ENCODE measurements around the gene EIF2B1.
"Not testable (repeated sequence)": the region's sequence is repeated elsewhere in the genome, so short reads cannot be mapped to it uniquely, and the experiment has no call there.

Gene EIF2B1

DNA sequence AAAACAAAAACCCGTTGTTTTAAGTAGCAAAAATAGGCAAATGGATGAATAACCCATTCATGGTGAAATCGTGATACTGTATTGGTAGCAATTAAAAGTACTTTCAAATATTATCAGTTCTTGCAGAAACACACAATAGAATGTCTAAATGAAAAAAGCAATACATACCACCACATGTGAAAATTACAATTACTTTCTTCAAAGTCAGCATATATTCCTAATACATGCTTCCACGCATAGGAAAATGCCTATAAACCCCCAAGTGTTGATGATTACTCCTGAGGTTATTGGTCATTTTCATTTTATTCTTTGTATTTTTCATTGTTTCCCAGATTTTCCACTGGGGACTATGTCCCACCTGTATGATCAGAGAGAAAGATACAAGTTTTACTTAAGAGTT lies 16.3 kb downstream of the EIF2B1 start:
- DNase-seq, result no peak

DNA sequence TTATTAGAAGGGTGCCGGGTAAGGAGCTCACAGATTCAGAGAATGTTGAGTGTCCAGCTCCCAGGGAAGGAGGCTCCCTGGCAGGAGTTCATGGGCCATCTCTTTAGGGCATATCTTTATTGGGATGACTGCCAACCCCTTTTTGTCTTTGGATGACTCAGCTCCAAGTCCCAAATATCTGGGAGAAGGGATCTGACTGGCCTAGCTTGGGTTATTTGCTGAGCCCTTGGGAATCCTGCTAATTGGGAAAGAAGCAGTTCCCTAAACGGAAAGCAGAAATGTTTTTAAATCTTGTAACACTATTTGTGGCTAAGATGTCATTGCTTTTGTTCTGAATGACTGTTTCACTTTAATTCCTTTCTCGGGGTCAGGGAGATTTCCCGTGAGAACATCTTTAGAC lies 19.0 kb downstream of the EIF2B1 start:
- no peak for DNase-seq

GRCh38 chr12:123614110-123614509 lies 19.4 kb downstream of the EIF2B1 start:
- no peak for DNase-seq

GRCh38 chr12:123608182-123608581 lies 25.3 kb downstream of the EIF2B1 start:
- no peak for DNase-seq

- no peak for DNase-seq
These were observed 25.7 kb downstream of the EIF2B1 start for GRCh38 chr12:123607756-123608155.

GRCh38 chr12:123603495-123603894 lies 30.0 kb downstream of the EIF2B1 start:
- DNase-seq, result not testable (repeated sequence)

DNA sequence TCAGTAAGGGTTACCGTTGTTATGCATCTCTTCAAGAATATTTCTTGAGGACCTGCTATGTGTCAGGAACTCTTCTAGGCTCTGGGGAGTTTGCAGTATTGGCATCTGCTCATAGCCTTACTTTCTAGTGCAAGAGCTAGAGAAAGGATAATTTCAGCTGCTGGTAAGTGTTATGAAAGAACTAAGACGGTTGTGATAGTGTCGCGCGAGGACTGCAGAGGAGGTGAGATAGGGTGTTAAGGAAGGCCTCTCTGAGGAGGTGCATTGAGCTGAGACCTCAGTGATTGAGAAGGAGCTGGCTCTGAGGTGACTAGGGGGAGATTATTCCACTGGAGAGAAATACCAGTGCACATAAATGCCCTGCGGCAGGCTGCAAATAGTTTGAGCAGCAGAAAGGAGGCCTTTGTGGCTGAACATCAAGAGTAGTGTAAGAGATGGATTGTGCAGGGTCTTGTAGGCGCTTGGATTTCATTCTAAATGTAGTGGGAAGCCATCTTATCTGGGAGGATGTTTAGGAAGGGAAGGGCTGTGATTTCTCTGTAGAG lies 30.8 kb downstream of the EIF2B1 start:
- no peak for DNase-seq

GRCh38 chr12:123601602-123602489 lies 31.6 kb downstream of the EIF2B1 start, which contains the start of gene DDX55:
Gene DDX55, plus strand, starts transcription at chr12:123602099. Its CDS starts 50 bp downstream, at chr12:123602149.
- peak; percentile 94 for DNase-seq

DNA sequence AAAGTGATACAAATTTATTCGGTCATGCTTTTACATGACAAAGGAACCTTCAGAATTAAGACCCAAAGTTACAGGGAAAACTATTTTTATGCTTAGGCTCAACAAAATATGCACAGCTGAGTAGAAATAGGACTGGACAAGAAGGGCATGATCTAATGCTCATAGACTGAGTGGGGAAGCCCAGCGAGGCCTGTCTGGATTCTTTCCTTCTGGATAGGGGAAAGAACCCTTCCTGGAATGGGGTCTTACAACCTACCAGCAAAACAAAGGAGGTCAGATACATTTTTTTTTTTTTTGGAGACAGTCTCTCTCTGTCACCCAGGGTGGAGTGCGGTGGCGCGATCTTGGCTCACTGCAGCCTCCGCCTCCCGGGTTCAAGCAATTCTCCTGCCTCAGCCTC lies 33.8 kb downstream of the EIF2B1 start:
- no peak for DNase-seq

GRCh38 chr12:123599310-123599709 lies 34.2 kb downstream of the EIF2B1 start:
- DNase-seq, result no peak

GRCh38 chr12:123598522-123598921 lies 35.0 kb downstream of the EIF2B1 start:
- no peak for DNase-seq

DNA sequence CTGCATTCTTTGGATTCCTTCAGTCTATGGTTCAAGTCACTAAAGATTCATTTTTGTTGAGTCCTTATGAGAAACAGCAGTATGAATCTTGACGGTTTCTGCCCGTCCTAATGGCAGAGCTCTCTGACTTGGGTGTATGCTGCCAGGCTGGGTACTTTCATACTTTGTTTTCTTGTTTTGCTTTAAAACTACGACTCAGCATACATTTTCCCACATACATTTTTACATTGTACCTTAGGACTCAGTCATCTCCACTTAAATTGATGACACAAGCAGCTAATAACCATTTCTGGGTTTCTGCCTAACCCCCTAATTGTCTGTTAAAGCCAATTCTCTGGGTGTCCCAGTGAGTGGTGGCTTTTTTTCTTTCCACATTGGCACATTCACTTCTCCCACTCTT lies 36.4 kb downstream of the EIF2B1 start:
- no peak for DNase-seq

DNA sequence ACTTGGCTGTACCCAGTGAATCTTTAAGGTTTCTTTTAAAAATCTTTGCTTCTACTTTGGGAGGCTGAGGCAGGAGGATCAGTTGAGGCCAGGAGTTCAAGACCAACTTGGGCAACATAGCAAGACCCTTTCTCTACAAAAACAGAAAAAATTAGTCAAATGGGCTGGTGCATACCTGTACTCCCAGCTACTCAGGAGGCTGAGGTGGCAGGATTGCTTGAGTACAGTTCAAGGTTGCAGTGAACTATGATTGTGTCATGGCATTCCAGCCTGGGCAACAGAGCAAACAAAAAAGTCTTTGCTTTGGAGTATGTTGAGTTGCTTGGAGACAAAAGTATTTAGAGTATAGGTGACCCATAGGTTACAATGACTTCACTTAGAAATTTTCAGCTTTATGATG lies 37.8 kb downstream of the EIF2B1 start:
- DNase-seq, result no peak

- no peak for DNase-seq
These were observed 41.6 kb downstream of the EIF2B1 start for GRCh38 chr12:123591702-123592481.

DNA sequence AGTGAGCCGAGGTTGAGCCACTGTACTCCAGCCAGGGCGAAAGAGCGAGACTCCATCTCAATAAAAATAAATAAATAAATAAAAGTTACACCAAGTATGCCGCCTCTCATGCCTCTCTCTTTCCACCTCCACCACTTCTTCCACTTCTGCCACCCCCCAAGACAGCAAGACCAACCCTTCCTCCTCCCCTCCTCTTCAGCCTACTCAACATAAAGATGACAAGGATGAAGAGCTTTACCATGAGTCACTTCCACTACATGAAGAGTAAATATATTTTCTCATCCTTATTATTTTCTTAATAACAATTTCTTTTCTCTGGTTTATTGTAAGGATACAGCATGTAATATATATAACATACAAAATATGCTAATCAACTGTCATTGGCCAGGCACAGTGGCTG lies 52.7 kb downstream of the EIF2B1 start:
- DNase-seq, result no peak

- DNase-seq, result not testable (repeated sequence)
These were observed 54.7 kb downstream of the EIF2B1 start for GRCh38 chr12:123578829-123579228.

DNA sequence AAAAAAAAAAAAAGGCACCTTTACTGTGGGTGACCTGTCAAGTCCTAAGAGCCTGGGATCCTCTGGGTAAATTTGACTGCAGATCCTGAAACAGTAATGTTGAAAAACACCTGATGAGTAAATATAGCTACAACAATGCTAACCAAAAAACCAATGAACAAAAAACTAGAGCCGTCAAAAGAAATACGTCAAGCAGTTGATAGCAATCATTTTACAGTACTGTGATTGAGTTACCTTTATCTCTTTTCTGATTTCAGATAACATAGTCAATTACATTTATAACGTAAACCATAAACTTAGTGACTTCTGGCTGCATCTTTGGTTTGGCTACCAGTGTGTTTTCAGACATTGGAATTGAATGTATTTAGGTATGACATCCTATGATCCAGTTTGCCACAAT lies 55.2 kb downstream of the EIF2B1 start:
- DNase-seq, result no peak

- DNase-seq, result no peak
These were observed 56.9 kb downstream of the EIF2B1 start for GRCh38 chr12:123576611-123577010.

DNA sequence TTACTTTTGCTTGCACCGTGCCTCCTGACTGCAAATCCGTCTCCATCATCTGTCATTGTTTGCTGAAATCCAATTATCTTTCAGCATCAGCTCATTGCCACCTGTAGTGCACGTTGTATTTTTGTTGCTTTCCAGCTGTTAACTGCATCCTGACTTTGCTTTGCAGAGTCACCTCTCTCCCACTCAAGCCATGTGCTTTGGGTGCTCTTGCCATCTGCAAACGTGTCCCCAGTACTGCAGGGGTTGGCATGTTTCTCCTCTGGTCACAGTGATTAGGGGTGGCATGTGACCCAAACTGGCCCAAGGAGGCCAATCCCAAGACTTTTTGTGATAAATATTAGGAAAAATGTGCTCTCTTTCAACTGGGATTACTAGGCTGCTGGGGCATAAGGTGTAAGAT lies 59.6 kb downstream of the EIF2B1 start:
- DNase-seq, result no peak

GRCh38 chr12:123572391-123572790 lies 61.1 kb downstream of the EIF2B1 start:
- DNase-seq, result no peak

DNA sequence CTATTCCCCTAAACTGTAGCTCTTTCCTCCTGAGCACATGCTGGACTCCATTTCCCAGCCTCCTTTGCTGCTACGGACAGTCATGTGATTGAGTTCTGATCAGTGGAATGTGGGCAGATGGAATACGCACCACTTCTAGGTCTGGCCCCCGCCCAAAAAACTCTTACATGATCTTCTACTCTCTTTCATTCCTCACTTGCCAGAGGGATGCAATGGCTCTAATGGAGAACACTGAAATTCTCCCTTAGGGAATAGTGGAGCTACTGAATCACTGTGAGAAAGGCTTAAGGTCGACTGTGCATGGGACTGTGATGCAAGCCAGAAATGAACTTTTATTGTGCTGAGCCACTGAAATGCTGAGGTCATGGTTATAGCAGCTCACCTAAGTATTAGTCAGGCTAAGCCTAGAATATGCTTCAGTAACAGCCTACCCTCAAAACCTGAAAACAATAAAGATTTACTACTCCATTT lies 62.1 kb downstream of the EIF2B1 start:
- no peak for DNase-seq

Measured in activated effector memory CD4-positive, alpha-beta T cell treated with anti-CD3 and anti-CD28 coated beads, Interleukin-2, amount 50 U/mL, for 16 hours (primary cell).